H9 (cell line): ENCODE data around the gene C2orf66. TPM values are rescaled to one million over a fixed set of nuclear protein-coding genes. Genes with fewer than 3 reads are reported as not detected.

Experiments used
- DNase-seq: peaks from one replicate; pipeline ENCODE4 v3.0.0-alpha.2; 2017
- H2AFZ ChIP-seq: one replicate; pipeline ENCODE4 v1.6.1; 2013; ENCODE audit warnings: mild to moderate bottlenecking, low read length, control low read depth, moderate library complexity
- H2AK5ac ChIP-seq: 2 replicates; pipeline ENCODE4 v1.6.1; 2013; ENCODE audit warnings: low read length, control low read depth, mixed read lengths; ENCODE audit not compliant: insufficient read length
- H2BK120ac ChIP-seq: one replicate; pipeline ENCODE4 v1.6.1; 2013; ENCODE audit warnings: low read depth, mild to moderate bottlenecking, low read length, control low read depth, inconsistent platforms; ENCODE audit not compliant: poor library complexity, severe bottlenecking
- H2BK12ac ChIP-seq: 2 replicates; pipeline ENCODE4 v1.6.1; 2013; ENCODE audit warnings: low read length, control low read depth, mixed read lengths, low read depth; ENCODE audit not compliant: insufficient read length
- H2BK15ac ChIP-seq: 2 replicates; pipeline ENCODE4 v1.6.1; 2013; ENCODE audit warnings: low read depth, low read length, control low read depth
- H2BK20ac ChIP-seq: one replicate; pipeline ENCODE4 v1.6.1; 2013; ENCODE audit warnings: low read depth, mild to moderate bottlenecking, low read length, control low read depth, inconsistent platforms; ENCODE audit not compliant: poor library complexity, severe bottlenecking
- H2BK5ac ChIP-seq: 2 replicates; pipeline ENCODE4 v1.6.1; 2013; ENCODE audit warnings: low read length, control low read depth, mixed read lengths; ENCODE audit not compliant: insufficient read length
- H3K14ac ChIP-seq: 2 replicates; pipeline ENCODE4 v1.6.1; 2013; ENCODE audit warnings: low read length, control low read depth; ENCODE audit not compliant: insufficient read depth
- H3K18ac ChIP-seq: 2 replicates; pipeline ENCODE4 v1.6.1; 2013; ENCODE audit warnings: low read depth, mild to moderate bottlenecking, mixed read lengths, low read length, control low read depth; ENCODE audit not compliant: insufficient read length
- H3K23ac ChIP-seq: 2 replicates; pipeline ENCODE4 v1.6.1; 2013; ENCODE audit warnings: low read length, control low read depth, mixed read lengths, low read depth; ENCODE audit not compliant: insufficient read length
- H3K23me2 ChIP-seq: 2 replicates; pipeline ENCODE4 v1.6.1; 2013; ENCODE audit warnings: low read depth, mild to moderate bottlenecking, mixed read lengths, low read length, control low read depth; ENCODE audit not compliant: insufficient read length, poor library complexity, severe bottlenecking
- H3K27ac ChIP-seq: 2 replicates; pipeline ENCODE4 v1.5.1; 2013; ENCODE audit warnings: low read length, control low read depth, mixed read lengths, low read depth; ENCODE audit not compliant: insufficient read length
- H3K27me3 ChIP-seq: 2 replicates; pipeline ENCODE4 v1.6.1; 2013; ENCODE audit warnings: low read length, control low read depth, inconsistent platforms; ENCODE audit not compliant: insufficient read depth
- H3K4ac ChIP-seq: 2 replicates; pipeline ENCODE4 v1.6.1; 2013; ENCODE audit warnings: low read depth, mild to moderate bottlenecking, control low read depth, inconsistent platforms, low read length, moderate library complexity
- H3K4me1 ChIP-seq: 2 replicates; pipeline ENCODE4 v1.6.1; 2013; ENCODE audit warnings: low read length, control low read depth, inconsistent platforms; ENCODE audit not compliant: insufficient read depth
- H3K4me2 ChIP-seq: 2 replicates; pipeline ENCODE4 v1.6.1; 2013; ENCODE audit warnings: low read length, control low read depth, mixed read lengths; ENCODE audit not compliant: insufficient read length, insufficient read depth
- H3K56ac ChIP-seq: 2 replicates; pipeline ENCODE4 v1.6.1; 2013; ENCODE audit warnings: low read depth, mild to moderate bottlenecking, mixed read lengths, low read length, control low read depth; ENCODE audit not compliant: insufficient read length
- H3K79me1 ChIP-seq: 2 replicates; pipeline ENCODE4 v1.6.1; 2013; ENCODE audit warnings: low read depth, mild to moderate bottlenecking, moderate library complexity, low read length, control low read depth, inconsistent platforms; ENCODE audit not compliant: insufficient read depth, poor library complexity, severe bottlenecking
- H3K79me2 ChIP-seq: 2 replicates; pipeline ENCODE4 v1.6.1; 2013; ENCODE audit warnings: low read length, control low read depth, inconsistent platforms; ENCODE audit not compliant: insufficient read depth
- H3K9ac ChIP-seq: 2 replicates; pipeline ENCODE4 v1.6.1; 2013; ENCODE audit warnings: low read length, control low read depth, mixed read lengths; ENCODE audit not compliant: insufficient read length; ENCODE audit errors: extremely low read depth
- H3K9me3 ChIP-seq: one replicate; pipeline ENCODE4 v1.6.1; 2013; ENCODE audit warnings: low read depth, low read length, inconsistent platforms; ENCODE audit not compliant: control insufficient read depth
- H3T11ph ChIP-seq: one replicate; pipeline ENCODE4 v1.6.1; 2013; ENCODE audit warnings: mild to moderate bottlenecking, low read length, control low read depth, inconsistent platforms
- H4K20me1 ChIP-seq: one replicate; pipeline ENCODE4 v1.6.1; 2013; ENCODE audit not compliant: control insufficient read depth, insufficient read length, insufficient read depth
- H4K5ac ChIP-seq: 2 replicates; pipeline ENCODE4 v1.6.1; 2013; ENCODE audit warnings: low read depth, mild to moderate bottlenecking, mixed read lengths, low read length, control low read depth; ENCODE audit not compliant: insufficient read length
- H4K8ac ChIP-seq: replicated peaks from 2 replicates; pipeline ENCODE4 v1.6.1; 2013; ENCODE audit warnings: low read length, control low read depth, mixed read lengths, low read depth; ENCODE audit not compliant: insufficient read length
- H4K91ac ChIP-seq: 2 replicates; pipeline ENCODE4 v1.6.1; 2013; ENCODE audit warnings: low read depth, mild to moderate bottlenecking, moderate library complexity, mixed read lengths, low read length, control low read depth; ENCODE audit not compliant: insufficient read length
- H3K27ac Mint-ChIP-seq, 3 experiments: 2 replicates in 2 of 3; 3 replicates in 1 of 3; pipeline ENCODE4 v1.8.0; 2020 to 2021; ENCODE audit warnings: mixed read lengths in 3 of 3, mild to moderate bottlenecking in 1 of 3, moderate library complexity in 1 of 3
- H3K27me3 Mint-ChIP-seq: 2 replicates; pipeline ENCODE4 v1.8.0; 2021; ENCODE audit warnings: low read depth, mild to moderate bottlenecking, moderate library complexity, mixed read lengths
- H3K36me3 Mint-ChIP-seq, 3 experiments: 2 replicates in 2 of 3; 3 replicates in 1 of 3; pipeline ENCODE4 v1.8.0; 2020 to 2021; ENCODE audit warnings: low read depth in 3 of 3, mixed read lengths in 3 of 3; ENCODE audit not compliant: insufficient read depth in 1 of 3
- H3K4me1 Mint-ChIP-seq, 2 experiments: 2 replicates each; pipeline ENCODE4 v1.8.0; 2020; ENCODE audit warnings: mixed read lengths in 2 of 2
- H3K4me3 Mint-ChIP-seq, 2 experiments: 2 replicates in 1 of 2; 3 replicates in 1 of 2; pipeline ENCODE4 v1.8.0; 2020 to 2021; ENCODE audit warnings: mild to moderate bottlenecking in 2 of 2, mixed read lengths in 2 of 2, moderate library complexity in 1 of 2
- H3K9me3 Mint-ChIP-seq, 2 experiments: 2 replicates in 1 of 2; 3 replicates in 1 of 2; pipeline ENCODE4 v1.8.0; 2020; ENCODE audit warnings: mild to moderate bottlenecking in 2 of 2, mixed read lengths in 2 of 2, moderate library complexity in 1 of 2
- WGBS: extraction: QIAGEN DNeasy Blood & Tissue Kit; methylation state at CpG from one replicate; pipeline ENCODE4 v1.1.7; 2013; ENCODE audit warnings: missing lambda C conversion rate, low lambda C conversion rate, mixed read lengths; ENCODE audit not compliant: insufficient read length; ENCODE audit errors: extremely low coverage; 5-methylcytosine and 5-hydroxymethylcytosine counted together
- total RNA-seq: library from RNA; stranded (reverse); gene quantifications from 2 replicates; pipeline ENCODE4 v1.2.1, GENCODE V29; 2021
- TF ChIP-seq, protein P1 (sequence below): fragments of 200-600 bp; sonication (generic); conservative IDR thresholded peaks from 3 replicates; pipeline ENCODE4 v1.8.0; 2021; ENCODE audit warnings: antibody characterized with exemption, mild to moderate bottlenecking

The C2orf66 gene
- total RNA-seq, 1 experiment from 2014 or later = not detected

DNA sequence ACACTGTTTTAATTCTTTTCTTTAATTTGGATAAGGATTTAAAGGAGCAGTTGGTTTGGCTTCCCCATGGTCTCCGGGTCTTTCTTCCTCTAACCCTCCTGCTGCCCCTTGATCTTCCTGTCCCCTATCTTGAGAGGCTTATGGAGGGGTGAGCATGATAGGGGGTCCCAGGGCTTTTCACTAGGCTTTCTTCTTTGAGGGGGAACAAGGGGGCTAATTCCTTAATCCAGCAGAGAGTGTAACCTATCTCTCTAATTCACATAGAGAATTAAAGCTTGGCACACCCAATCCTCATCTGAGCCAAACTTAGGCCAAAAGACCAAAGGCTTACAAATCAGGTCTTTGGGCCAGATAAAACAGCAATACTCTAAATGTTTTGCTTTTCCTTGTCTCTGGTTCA is 21.5 kb upstream of the C2orf66 start:
- Histone ChIP-seq H4K5ac (no peak overlapping the region), H2AK5ac (no peak overlapping the region), H3K56ac (no peak overlapping the region), H3K4me1 (no peaks in the 10 kb centered on the region; the same call in 1 of the 2 replicates), H3K27ac (no peak overlapping the region), H2BK15ac (no peak overlapping the region), H2AFZ (no peak overlapping the region), H3K79me1 (no peaks in the 10 kb centered on the region), H3K9ac (no peak overlapping the region), H3K23ac (no peak overlapping the region), H3K9me3 (no peaks in the 10 kb centered on the region), H2BK120ac (no peak overlapping the region), H3K27me3 (no peaks in the 10 kb centered on the region), H2BK5ac (no peak overlapping the region), H4K91ac (no peak overlapping the region), H3K79me2 (no peaks in the 10 kb centered on the region), H4K20me1 (no peaks in the 10 kb centered on the region), H2BK20ac (no peak overlapping the region), H3K14ac (no peak overlapping the region), H4K8ac (no peak overlapping the region), H3K4ac (no peak overlapping the region), H3T11ph (no peak overlapping the region), H3K4me2 (no peak overlapping the region), H2BK12ac (no peak overlapping the region), H3K23me2 (no peaks in the 10 kb centered on the region), H3K18ac (no peak overlapping the region)
- H3K36me3 Mint-ChIP-seq = no peaks in the 10 kb centered on the region; a peak in 4 of 7 replicates
- H3K27me3 Mint-ChIP-seq = peaks cover 1% of the 10 kb centered on the region; the same call in 1 of the 2 replicates
- peak overlapping the region in 1 of 3 experiments; percentile 67; a peak in 1 of 7 replicates for H3K27ac Mint-ChIP-seq
- DNase-seq = no peak
- TF ChIP-seq, protein P1, sequence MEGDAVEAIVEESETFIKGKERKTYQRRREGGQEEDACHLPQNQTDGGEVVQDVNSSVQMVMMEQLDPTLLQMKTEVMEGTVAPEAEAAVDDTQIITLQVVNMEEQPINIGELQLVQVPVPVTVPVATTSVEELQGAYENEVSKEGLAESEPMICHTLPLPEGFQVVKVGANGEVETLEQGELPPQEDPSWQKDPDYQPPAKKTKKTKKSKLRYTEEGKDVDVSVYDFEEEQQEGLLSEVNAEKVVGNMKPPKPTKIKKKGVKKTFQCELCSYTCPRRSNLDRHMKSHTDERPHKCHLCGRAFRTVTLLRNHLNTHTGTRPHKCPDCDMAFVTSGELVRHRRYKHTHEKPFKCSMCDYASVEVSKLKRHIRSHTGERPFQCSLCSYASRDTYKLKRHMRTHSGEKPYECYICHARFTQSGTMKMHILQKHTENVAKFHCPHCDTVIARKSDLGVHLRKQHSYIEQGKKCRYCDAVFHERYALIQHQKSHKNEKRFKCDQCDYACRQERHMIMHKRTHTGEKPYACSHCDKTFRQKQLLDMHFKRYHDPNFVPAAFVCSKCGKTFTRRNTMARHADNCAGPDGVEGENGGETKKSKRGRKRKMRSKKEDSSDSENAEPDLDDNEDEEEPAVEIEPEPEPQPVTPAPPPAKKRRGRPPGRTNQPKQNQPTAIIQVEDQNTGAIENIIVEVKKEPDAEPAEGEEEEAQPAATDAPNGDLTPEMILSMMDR = no peak
- WGBS = no CpG with 5 or more reads among the region's 1 CpG
- no peaks in the 10 kb centered on the region for H3K9me3 Mint-ChIP-seq
- H3K4me3 Mint-ChIP-seq = no peak overlapping the region
- H3K4me1 Mint-ChIP-seq = peaks cover 2 to 5% of the 10 kb centered on the region in 2 experiments; a peak in 1 of 4 replicates
